PFSK-1 (cell line): Measurements from ENCODE around the gene UGGT1.

ENCODE experiments used
- FOXP2 ChIP-seq: optimal IDR thresholded peaks from 2 replicates; pipeline ENCODE3; 2011; ENCODE audit warnings: borderline replicate concordance, control low read depth, inconsistent platforms; ENCODE audit not compliant: insufficient read depth; ENCODE audit errors: extremely low read length, extremely low read depth
- POLR2AphosphoS5 ChIP-seq: IDR thresholded peaks from 2 replicates; pipeline ENCODE4 v1.6.1; 2012; ENCODE audit warnings: low read depth, mild to moderate bottlenecking, control low read depth, low read length, moderate library complexity
- SIN3A ChIP-seq: IDR thresholded peaks from 2 replicates; pipeline ENCODE4 v1.6.1; 2012; ENCODE audit warnings: mild to moderate bottlenecking, low read length, moderate library complexity, borderline replicate concordance; ENCODE audit not compliant: insufficient read depth
- TAF1 ChIP-seq: IDR thresholded peaks from 2 replicates; pipeline ENCODE4 v1.6.1; 2012; ENCODE audit warnings: low read length, control low read depth, borderline replicate concordance; ENCODE audit not compliant: insufficient read depth
- TF ChIP-seq, protein P1 (sequence below), 2 experiments: IDR thresholded peaks; 2 replicates each; pipeline versions ENCODE4 v1.6.1 to v1.8.0; 2011 to 2012; ENCODE audit warnings: low read depth in 2 of 2, low read length in 2 of 2, control low read depth in 1 of 2, inconsistent platforms in 1 of 2, mild to moderate bottlenecking in 1 of 2, moderate library complexity in 1 of 2; ENCODE audit not compliant: insufficient read depth in 1 of 2

Gene UGGT1

GRCh38 chr2:128054104-128054885 is 36.7 kb upstream of the UGGT1 start:
- TF ChIP-seq SIN3A = no peak
- no peak for TF ChIP-seq FOXP2
- TF ChIP-seq, protein P1, sequence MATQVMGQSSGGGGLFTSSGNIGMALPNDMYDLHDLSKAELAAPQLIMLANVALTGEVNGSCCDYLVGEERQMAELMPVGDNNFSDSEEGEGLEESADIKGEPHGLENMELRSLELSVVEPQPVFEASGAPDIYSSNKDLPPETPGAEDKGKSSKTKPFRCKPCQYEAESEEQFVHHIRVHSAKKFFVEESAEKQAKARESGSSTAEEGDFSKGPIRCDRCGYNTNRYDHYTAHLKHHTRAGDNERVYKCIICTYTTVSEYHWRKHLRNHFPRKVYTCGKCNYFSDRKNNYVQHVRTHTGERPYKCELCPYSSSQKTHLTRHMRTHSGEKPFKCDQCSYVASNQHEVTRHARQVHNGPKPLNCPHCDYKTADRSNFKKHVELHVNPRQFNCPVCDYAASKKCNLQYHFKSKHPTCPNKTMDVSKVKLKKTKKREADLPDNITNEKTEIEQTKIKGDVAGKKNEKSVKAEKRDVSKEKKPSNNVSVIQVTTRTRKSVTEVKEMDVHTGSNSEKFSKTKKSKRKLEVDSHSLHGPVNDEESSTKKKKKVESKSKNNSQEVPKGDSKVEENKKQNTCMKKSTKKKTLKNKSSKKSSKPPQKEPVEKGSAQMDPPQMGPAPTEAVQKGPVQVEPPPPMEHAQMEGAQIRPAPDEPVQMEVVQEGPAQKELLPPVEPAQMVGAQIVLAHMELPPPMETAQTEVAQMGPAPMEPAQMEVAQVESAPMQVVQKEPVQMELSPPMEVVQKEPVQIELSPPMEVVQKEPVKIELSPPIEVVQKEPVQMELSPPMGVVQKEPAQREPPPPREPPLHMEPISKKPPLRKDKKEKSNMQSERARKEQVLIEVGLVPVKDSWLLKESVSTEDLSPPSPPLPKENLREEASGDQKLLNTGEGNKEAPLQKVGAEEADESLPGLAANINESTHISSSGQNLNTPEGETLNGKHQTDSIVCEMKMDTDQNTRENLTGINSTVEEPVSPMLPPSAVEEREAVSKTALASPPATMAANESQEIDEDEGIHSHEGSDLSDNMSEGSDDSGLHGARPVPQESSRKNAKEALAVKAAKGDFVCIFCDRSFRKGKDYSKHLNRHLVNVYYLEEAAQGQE (IDR thresholded peaks at IDR 0.05; ENCODE audit: insufficient read depth in 1 of 2, low read depth in 2 of 2, low read length in 2 of 2) = no peak
- no peak for TF ChIP-seq POLR2AphosphoS5
- no peak for TF ChIP-seq TAF1

GRCh38 chr2:128057334-128057733 is 33.7 kb upstream of the UGGT1 start:
- no peak for TF ChIP-seq POLR2AphosphoS5
- TF ChIP-seq, protein P1 (IDR thresholded peaks at IDR 0.05; ENCODE audit: insufficient read depth in 1 of 2, low read depth in 2 of 2, low read length in 2 of 2) = no peak
- TF ChIP-seq SIN3A = no peak
- TF ChIP-seq TAF1 = no peak
- TF ChIP-seq FOXP2 = no peak

GRCh38 chr2:128058114-128058513 is 32.9 kb upstream of the UGGT1 start:
- TF ChIP-seq FOXP2 = no peak
- no peak for TF ChIP-seq SIN3A
- TF ChIP-seq POLR2AphosphoS5 = no peak
- no peak for TF ChIP-seq TAF1
- TF ChIP-seq, protein P1 (IDR thresholded peaks at IDR 0.05; ENCODE audit: insufficient read depth in 1 of 2, low read depth in 2 of 2, low read length in 2 of 2) = no peak

DNA sequence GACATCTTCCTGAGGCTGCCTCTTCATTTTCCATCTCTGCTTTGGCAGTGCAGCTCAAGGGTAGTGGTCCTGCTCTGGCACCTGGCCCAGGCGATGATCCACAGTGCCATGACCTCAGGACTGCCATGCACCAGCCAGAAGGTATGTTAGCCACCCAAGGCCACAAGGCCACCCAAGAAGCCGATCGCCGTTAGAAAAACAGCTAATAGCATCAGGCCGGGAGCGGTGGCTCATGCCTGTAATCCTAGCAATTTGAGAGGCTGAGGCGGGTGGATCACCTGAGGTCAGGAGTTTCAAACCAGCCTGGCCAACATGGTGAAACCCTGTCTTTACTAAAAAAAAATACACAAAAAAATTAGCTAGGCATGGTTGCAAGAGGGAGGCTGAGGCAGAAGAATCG is 28.4 kb upstream of the UGGT1 start:
- no peak for TF ChIP-seq SIN3A
- TF ChIP-seq, protein P1 (IDR thresholded peaks at IDR 0.05; ENCODE audit: insufficient read depth in 1 of 2, low read depth in 2 of 2, low read length in 2 of 2) = no peak
- TF ChIP-seq TAF1 = no peak
- no peak for TF ChIP-seq FOXP2
